ENCODE results near the gene MEIS1.

MEIS1 gene

GRCh38 chr2:66531567-66531966, 96.6 kb downstream of the MEIS1 start (continued):
- TF ChIP-seq, protein P1, sequence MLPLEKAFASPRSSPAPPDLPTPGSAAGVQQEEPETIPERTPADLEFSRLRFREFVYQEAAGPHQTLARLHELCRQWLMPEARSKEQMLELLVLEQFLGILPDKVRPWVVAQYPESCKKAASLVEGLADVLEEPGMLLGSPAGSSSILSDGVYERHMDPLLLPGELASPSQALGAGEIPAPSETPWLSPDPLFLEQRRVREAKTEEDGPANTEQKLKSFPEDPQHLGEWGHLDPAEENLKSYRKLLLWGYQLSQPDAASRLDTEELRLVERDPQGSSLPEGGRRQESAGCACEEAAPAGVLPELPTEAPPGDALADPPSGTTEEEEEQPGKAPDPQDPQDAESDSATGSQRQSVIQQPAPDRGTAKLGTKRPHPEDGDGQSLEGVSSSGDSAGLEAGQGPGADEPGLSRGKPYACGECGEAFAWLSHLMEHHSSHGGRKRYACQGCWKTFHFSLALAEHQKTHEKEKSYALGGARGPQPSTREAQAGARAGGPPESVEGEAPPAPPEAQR (tag by site-specific recombination; IDR thresholded peaks at IDR 0.05), result no peak
- TF ChIP-seq ZNF416 (tag by site-specific recombination; IDR thresholded peaks at IDR 0.05), result no peak
- no peak for TF ChIP-seq ZNF114 (tag by site-specific recombination; IDR thresholded peaks at IDR 0.05)

DNA sequence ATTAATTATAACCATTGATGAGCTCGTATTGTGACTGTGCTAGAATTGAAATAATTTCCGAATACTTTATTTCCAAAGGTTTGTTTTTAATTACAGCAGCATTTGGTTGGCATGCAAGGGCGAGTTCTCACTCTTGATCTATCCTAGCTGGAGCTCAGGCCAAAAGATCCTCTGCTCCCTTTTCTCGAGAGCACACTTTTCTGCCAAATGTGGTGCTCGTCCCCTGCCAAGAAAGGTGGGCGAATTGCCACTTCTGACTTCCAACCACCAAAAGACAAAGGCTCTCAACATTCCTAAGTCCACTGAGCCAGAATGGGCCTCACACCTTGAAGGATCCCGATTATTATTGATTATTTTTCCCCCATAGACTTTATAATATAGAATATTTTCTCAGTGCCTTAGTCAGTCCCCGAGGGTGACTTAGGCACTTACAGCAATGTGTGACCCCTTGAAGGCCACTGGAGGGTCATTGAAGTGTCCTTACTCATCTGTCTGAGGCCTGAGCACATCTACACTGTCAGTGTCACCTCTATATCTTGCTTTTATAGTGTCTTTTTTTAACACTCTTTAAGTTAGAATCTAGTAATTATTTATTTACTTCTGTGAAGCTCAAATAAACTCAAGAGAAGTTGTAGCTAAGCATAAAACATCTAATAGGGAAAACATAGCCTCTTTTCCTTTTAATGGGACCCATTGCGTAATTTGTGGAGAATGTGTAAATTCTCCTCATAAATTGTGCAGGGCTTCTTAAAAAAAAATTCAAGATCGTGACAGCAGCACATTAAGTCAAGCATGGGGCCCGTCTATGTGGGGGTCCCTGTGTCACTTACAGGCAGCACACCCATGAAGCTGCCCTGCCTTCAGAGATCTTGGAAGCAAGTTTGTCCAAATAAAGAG, 98.3 kb downstream of the MEIS1 start:
- ChIA-PET POLR2A (no interaction called here), CTCF (interaction anchor here (0.6 to 1.1 kb wide), 5 partner anchors 11 to 1412 kb away, joined by 3 to 5 read pairs (median 4); no protein-coding TSS in a partner anchor)
- no peaks in the 10 kb centered on the region for H3K9me3 ChIP-seq (ENCODE audit: control insufficient read depth, insufficient read depth, low read depth, low read length)
- no peak overlapping the region for H3K27ac ChIP-seq (ENCODE audit: extremely low read depth, low read depth, low read length)
- no peaks in the 10 kb centered on the region for H3K36me3 ChIP-seq (ENCODE audit: control insufficient read depth in 2 of 2, insufficient read depth in 1 of 2, low read length in 2 of 2)
- peaks cover 18% of the 10 kb centered on the region for H3K4me1 ChIP-seq (ENCODE audit: control insufficient read depth, insufficient read depth, low read length)
- H3K4me3 ChIP-seq (ENCODE audit: low read depth, low read length), result no peak overlapping the region
- TF ChIP-seq ZNF776 (tag by site-specific recombination; IDR thresholded peaks at IDR 0.05; ENCODE audit: borderline replicate concordance), result no peak
- TF ChIP-seq ZNF558 (tag by site-specific recombination; IDR thresholded peaks at IDR 0.05), result no peak
- no peak for TF ChIP-seq ZNF140 (tag by site-specific recombination; IDR thresholded peaks at IDR 0.05)
- TF ChIP-seq ZNF37A (tag by site-specific recombination; IDR thresholded peaks at IDR 0.05), result no peak
- TF ChIP-seq ZNF362 (tag by site-specific recombination; IDR thresholded peaks at IDR 0.05), result no peak
- TF ChIP-seq ZNF560 (tag by site-specific recombination; IDR thresholded peaks at IDR 0.05; ENCODE audit: borderline replicate concordance), result no peak
- TF ChIP-seq YY1 (tag by site-specific recombination; IDR thresholded peaks at IDR 0.05), result no peak
- TF ChIP-seq PRDM6 (tag by site-specific recombination; IDR thresholded peaks at IDR 0.05), result no peak
- TF ChIP-seq HOXD13 (CRISPR knock-in tag; IDR thresholded peaks at IDR 0.05; ENCODE audit: borderline replicate concordance), result no peak
- no peak for TF ChIP-seq ZNF76 (tag by site-specific recombination; IDR thresholded peaks at IDR 0.05; ENCODE audit: borderline replicate concordance, low read depth)
- TF ChIP-seq, protein P2, sequence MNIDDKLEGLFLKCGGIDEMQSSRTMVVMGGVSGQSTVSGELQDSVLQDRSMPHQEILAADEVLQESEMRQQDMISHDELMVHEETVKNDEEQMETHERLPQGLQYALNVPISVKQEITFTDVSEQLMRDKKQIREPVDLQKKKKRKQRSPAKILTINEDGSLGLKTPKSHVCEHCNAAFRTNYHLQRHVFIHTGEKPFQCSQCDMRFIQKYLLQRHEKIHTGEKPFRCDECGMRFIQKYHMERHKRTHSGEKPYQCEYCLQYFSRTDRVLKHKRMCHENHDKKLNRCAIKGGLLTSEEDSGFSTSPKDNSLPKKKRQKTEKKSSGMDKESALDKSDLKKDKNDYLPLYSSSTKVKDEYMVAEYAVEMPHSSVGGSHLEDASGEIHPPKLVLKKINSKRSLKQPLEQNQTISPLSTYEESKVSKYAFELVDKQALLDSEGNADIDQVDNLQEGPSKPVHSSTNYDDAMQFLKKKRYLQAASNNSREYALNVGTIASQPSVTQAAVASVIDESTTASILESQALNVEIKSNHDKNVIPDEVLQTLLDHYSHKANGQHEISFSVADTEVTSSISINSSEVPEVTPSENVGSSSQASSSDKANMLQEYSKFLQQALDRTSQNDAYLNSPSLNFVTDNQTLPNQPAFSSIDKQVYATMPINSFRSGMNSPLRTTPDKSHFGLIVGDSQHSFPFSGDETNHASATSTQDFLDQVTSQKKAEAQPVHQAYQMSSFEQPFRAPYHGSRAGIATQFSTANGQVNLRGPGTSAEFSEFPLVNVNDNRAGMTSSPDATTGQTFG (tag by site-specific recombination; IDR thresholded peaks at IDR 0.05; ENCODE audit: borderline replicate concordance), result no peak
- no peak for TF ChIP-seq ZSCAN16 (tag by site-specific recombination; IDR thresholded peaks at IDR 0.05)
- no peak for TF ChIP-seq ZNF341 (tag by site-specific recombination; IDR thresholded peaks at IDR 0.05; ENCODE audit: low read depth)

All from HEK293 (cell line).